ENCODE data around the gene PEX7.
"Not testable (repeated sequence)": the region's sequence is repeated elsewhere in the genome, so short reads cannot be mapped to it uniquely, and the experiment has no call there.

The PEX7 gene

GRCh38 chr6:136895901-136896300 lies 73.5 kb downstream of the PEX7 start:
- DNase-seq (ENCODE audit: low spot score), result no peak

GRCh38 chr6:136897071-136897470 lies 74.7 kb downstream of the PEX7 start:
- DNase-seq (ENCODE audit: low spot score), result no peak

GRCh38 chr6:136901212-136901784 lies 78.9 kb downstream of the PEX7 start:
- no peak for DNase-seq (ENCODE audit: low spot score)

GRCh38 chr6:136904477-136904876 lies 82.1 kb downstream of the PEX7 start:
- not testable (repeated sequence) for DNase-seq (ENCODE audit: low spot score)

GRCh38 chr6:136914947-136915346 lies 92.6 kb downstream of the PEX7 start:
- DNase-seq (ENCODE audit: low spot score), result no peak

GRCh38 chr6:136918706-136919105 lies 96.3 kb downstream of the PEX7 start:
- no peak for DNase-seq (ENCODE audit: low spot score)

GRCh38 chr6:136920216-136920615 lies 97.8 kb downstream of the PEX7 start:
- no peak for DNase-seq (ENCODE audit: low spot score)

GRCh38 chr6:136920671-136921380 lies 98.4 kb downstream of the PEX7 start:
- DNase-seq (ENCODE audit: low spot score), result peak; percentile 26

GRCh38 chr6:136921381-136921935 lies 99.1 kb downstream of the PEX7 start:
- DNase-seq (ENCODE audit: low spot score), result peak; percentile 61

- DNase-seq (ENCODE audit: low spot score), result peak; percentile 58
Observed at GRCh38 chr6:136921936-136922684, 99.7 kb downstream of the PEX7 start, which contains the start of gene SLC35D3. Gene SLC35D3, plus strand, starts transcription at chr6:136922301. Its CDS starts 128 bp downstream, at chr6:136922429.

- DNase-seq (ENCODE audit: low spot score), result no peak
Observed at GRCh38 chr6:136922685-136923006, 100.3 kb downstream of the PEX7 start.

GRCh38 chr6:136923116-136923953 lies 100.9 kb downstream of the PEX7 start:
- peak; percentile 16 for DNase-seq (ENCODE audit: low spot score)

GRCh38 chr6:136923954-136924673 lies 101.7 kb downstream of the PEX7 start:
- no peak for DNase-seq (ENCODE audit: low spot score)

GRCh38 chr6:136926383-136926782 lies 104.0 kb downstream of the PEX7 start:
- no peak for DNase-seq (ENCODE audit: low spot score)

GRCh38 chr6:136927292-136927691 lies 104.9 kb downstream of the PEX7 start:
- no peak for DNase-seq (ENCODE audit: low spot score)

GRCh38 chr6:136930528-136930927 lies 108.1 kb downstream of the PEX7 start:
- DNase-seq (ENCODE audit: low spot score), result no peak

- DNase-seq (ENCODE audit: low spot score), result no peak
Observed at GRCh38 chr6:136932599-136932998, 110.2 kb downstream of the PEX7 start.

GRCh38 chr6:136945072-136945471 lies 122.7 kb downstream of the PEX7 start:
- DNase-seq (ENCODE audit: low spot score), result no peak

GRCh38 chr6:136945711-136946121 lies 123.3 kb downstream of the PEX7 start:
- DNase-seq (ENCODE audit: low spot score), result no peak

- DNase-seq (ENCODE audit: low spot score), result no peak
Observed at GRCh38 chr6:136947037-136947436, 124.6 kb downstream of the PEX7 start.

- not testable (repeated sequence) for DNase-seq (ENCODE audit: low spot score)
Observed at GRCh38 chr6:136949957-136950356, 127.6 kb downstream of the PEX7 start.

Data from AG20443 (cell line).